SK-N-MC (cell line): Measurements from ENCODE around the gene NXF1.

ENCODE experiments used
- EZH2 ChIP-seq: fragments of 200-600 bp; sonication (generic); IDR thresholded peaks from one replicate; pipeline ENCODE4 v1.6.1; 2017; ENCODE audit warnings: antibody characterized with exemption
- FOXP2 ChIP-seq: optimal IDR thresholded peaks from 2 replicates; pipeline ENCODE3; 2011; ENCODE audit warnings: mild to moderate bottlenecking, moderate library complexity; ENCODE audit not compliant: insufficient read depth; ENCODE audit errors: extremely low read length, control extremely low read depth
- POLR2AphosphoS5 ChIP-seq: IDR thresholded peaks from 2 replicates; pipeline ENCODE4 v1.6.1; 2012; ENCODE audit warnings: mild to moderate bottlenecking, low read depth, low read length, borderline replicate concordance

DNA sequence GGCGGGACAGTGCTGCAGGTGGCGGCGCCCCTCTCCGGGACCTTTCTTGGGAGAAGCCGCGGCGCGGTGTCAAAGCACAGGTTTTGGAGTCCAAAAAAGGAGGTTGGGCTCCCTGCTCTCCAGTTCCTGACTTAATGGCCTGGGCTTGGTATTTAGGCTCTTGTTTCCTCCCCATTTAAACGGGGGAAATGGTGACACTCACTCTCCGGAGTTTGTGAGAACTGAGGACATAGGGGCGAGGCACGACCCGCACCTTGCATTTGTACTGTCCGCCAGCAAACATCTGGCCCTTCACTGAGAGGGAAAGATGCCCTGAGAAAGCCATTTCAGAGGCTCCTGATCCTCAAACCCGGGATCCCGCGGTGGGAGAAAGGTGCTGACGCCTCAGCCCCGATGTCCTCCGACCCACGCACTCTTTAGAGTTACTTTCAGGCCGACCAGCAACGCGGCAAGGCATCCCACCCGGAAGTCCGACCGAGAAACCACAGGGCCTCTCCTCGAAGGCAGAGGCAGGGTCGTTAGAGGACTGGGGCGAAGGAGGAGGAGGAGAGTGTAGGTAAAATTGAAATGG lies 37.0 kb upstream of the NXF1 start:
- TF ChIP-seq EZH2: no peak
- no peak for TF ChIP-seq POLR2AphosphoS5
- TF ChIP-seq FOXP2: no peak
